CD4-positive, alpha-beta T cell (primary cell): ENCODE data around the gene STK24. TPM values are rescaled to one million over a fixed set of nuclear protein-coding genes. Genes with fewer than 3 reads are reported as not detected.

Source experiments
- ATAC-seq: fragments of 200-7000 bp; cut with Tn5 transposase; one replicate; pipeline ENCODE4 v1.10.0; 2022; ENCODE audit warnings: mild to moderate bottlenecking; ENCODE audit not compliant: poor library complexity
- CTCF ChIA-PET: fragments of 350-600 bp; sonication (Branson Sonifier 250); formaldehyde crosslinking; loops from one replicate; lab custom pipeline; 2021; ENCODE audit warnings: antibody characterized with exemption, inconsistent platforms; lab: Charles Lee
- POLR2A ChIA-PET: fragments of 350-600 bp; sonication (Branson Sonifier 250); formaldehyde crosslinking; loops from one replicate; lab custom pipeline; 2021; ENCODE audit warnings: antibody characterized with exemption, inconsistent platforms; lab: Charles Lee
- DNase-seq, 14 experiments: peaks; one replicate each; pipeline ENCODE4 v3.0.0-alpha.2; 2013 to 2020; ENCODE audit warnings: mixed read lengths in 2 of 14
- H3K27ac ChIP-seq, 2 donors: one replicate each; pipeline versions ENCODE4 v1.5.1 to v1.7.0; 2013; ENCODE audit warnings: low read length in 2 of 2, low read depth in 1 of 2, mild to moderate bottlenecking in 1 of 2
- H3K27me3 ChIP-seq, 2 experiments: 1 replicate in 1 of 2; 2 replicates in 1 of 2; pipeline versions ENCODE4 v1.6.1 to v1.7.0; 2013; ENCODE audit warnings: low read length in 2 of 2, control low read depth in 1 of 2, mild to moderate bottlenecking in 1 of 2, moderate library complexity in 1 of 2; ENCODE audit not compliant: insufficient read depth in 2 of 2, control insufficient read depth in 1 of 2
- H3K36me3 ChIP-seq: one replicate; pipeline ENCODE4 v1.6.1; 2013; ENCODE audit warnings: low read length, control low read depth; ENCODE audit not compliant: insufficient read depth
- H3K4me1 ChIP-seq: one replicate; pipeline ENCODE4 v1.6.1; 2013; ENCODE audit warnings: low read length, control low read depth; ENCODE audit not compliant: insufficient read depth
- H3K4me3 ChIP-seq: one replicate; pipeline ENCODE4 v1.5.1; 2013; ENCODE audit warnings: mild to moderate bottlenecking, low read length, moderate library complexity
- H3K9me3 ChIP-seq, 2 experiments: 1 replicate in 1 of 2; 2 replicates in 1 of 2; pipeline versions ENCODE4 v1.6.1 to v1.7.0; 2013; ENCODE audit warnings: low read length in 2 of 2, mild to moderate bottlenecking in 2 of 2, control low read depth in 1 of 2, moderate library complexity in 1 of 2; ENCODE audit not compliant: control insufficient read depth in 1 of 2, insufficient read depth in 1 of 2
- H3K27ac Mint-ChIP-seq: one replicate; pipeline ENCODE4 v1.8.0; 2020; ENCODE audit warnings: mixed read lengths
- H3K27me3 Mint-ChIP-seq: one replicate; pipeline ENCODE4 v1.8.0; 2021; ENCODE audit warnings: mixed read lengths
- H3K36me3 Mint-ChIP-seq: one replicate; pipeline ENCODE4 v1.8.0; 2021; ENCODE audit warnings: low read depth, mixed read lengths
- H3K4me1 Mint-ChIP-seq: one replicate; pipeline ENCODE4 v1.8.0; 2021; ENCODE audit warnings: low read depth, mixed read lengths
- H3K4me3 Mint-ChIP-seq: one replicate; pipeline ENCODE4 v1.8.0; 2020; ENCODE audit warnings: mild to moderate bottlenecking, mixed read lengths
- H3K9me3 Mint-ChIP-seq: one replicate; pipeline ENCODE4 v1.8.0; 2020; ENCODE audit warnings: mixed read lengths
- intact Hi-C, 2 experiments: fragments of 100-400 bp; cut with DNase I in 1 of 2; cut with micrococcal nuclease in 1 of 2; formaldehyde crosslinking; loops; one replicate each; pipeline versions ENCODE4 v1.15.1 to v1.9.0; 2023 to 2025; cut with DNase I, micrococcal nuclease
- total RNA-seq, 174 experiments: library from RNA in 2 of 174; stranded (reverse) in 2 of 174; gene quantifications; one replicate each; pipeline ENCODE4 v1.2.3 and lab custom pipeline; 2021 to 2026
- TF ChIP-seq, protein P1 (sequence below): fragments of 200-600 bp; IDR thresholded peaks from one replicate; pipeline ENCODE4 v1.8.0; 2022; ENCODE audit warnings: antibody characterized with exemption, mild to moderate bottlenecking

STK24 gene
- total RNA-seq, 2 experiments from 2014 or later = 82.3 to 85.2 TPM

DNA sequence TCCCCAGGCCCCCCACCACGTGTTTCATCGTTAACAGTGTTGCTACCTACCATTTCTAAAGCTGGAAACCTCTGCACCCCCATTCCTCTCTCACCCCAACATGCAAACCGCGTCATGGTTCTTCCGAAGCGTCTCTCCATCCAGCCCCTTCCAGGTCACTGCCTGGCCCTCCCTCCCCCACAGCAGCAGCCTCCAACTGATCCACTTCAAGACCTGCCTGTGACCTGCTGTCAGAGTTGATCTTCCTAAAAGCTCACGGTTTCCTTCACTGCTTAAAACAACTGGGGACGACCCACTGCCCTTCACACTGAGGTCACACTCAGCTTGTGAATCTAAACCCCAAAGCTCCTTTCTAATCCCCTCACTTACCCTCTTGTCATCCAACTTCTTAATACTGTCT, 47.7 kb downstream of the STK24 start:
- TF ChIP-seq, protein P1, sequence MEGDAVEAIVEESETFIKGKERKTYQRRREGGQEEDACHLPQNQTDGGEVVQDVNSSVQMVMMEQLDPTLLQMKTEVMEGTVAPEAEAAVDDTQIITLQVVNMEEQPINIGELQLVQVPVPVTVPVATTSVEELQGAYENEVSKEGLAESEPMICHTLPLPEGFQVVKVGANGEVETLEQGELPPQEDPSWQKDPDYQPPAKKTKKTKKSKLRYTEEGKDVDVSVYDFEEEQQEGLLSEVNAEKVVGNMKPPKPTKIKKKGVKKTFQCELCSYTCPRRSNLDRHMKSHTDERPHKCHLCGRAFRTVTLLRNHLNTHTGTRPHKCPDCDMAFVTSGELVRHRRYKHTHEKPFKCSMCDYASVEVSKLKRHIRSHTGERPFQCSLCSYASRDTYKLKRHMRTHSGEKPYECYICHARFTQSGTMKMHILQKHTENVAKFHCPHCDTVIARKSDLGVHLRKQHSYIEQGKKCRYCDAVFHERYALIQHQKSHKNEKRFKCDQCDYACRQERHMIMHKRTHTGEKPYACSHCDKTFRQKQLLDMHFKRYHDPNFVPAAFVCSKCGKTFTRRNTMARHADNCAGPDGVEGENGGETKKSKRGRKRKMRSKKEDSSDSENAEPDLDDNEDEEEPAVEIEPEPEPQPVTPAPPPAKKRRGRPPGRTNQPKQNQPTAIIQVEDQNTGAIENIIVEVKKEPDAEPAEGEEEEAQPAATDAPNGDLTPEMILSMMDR = no peak
- H3K36me3 Mint-ChIP-seq = peaks cover 5% of the 10 kb centered on the region
- H3K27me3 ChIP-seq = no peaks in the 10 kb centered on the region
- no peak overlapping the region for H3K27ac ChIP-seq
- no peak overlapping the region for H3K4me3 ChIP-seq
- H3K4me1 ChIP-seq = peaks cover 93% of the 10 kb centered on the region
- no peaks in the 10 kb centered on the region for H3K9me3 ChIP-seq
- no peak overlapping the region for H3K4me3 Mint-ChIP-seq
- CTCF ChIA-PET = no interaction called here
- no peaks in the 10 kb centered on the region for H3K9me3 Mint-ChIP-seq
- peaks cover 90% of the 10 kb centered on the region for H3K4me1 Mint-ChIP-seq
- ATAC-seq = no peak
- no peak for DNase-seq
- H3K27ac Mint-ChIP-seq = peak overlapping the region; percentile 45
- H3K36me3 ChIP-seq = peaks cover 6% of the 10 kb centered on the region
- no peaks in the 10 kb centered on the region for H3K27me3 Mint-ChIP-seq
- POLR2A ChIA-PET = no interaction called here
- intact Hi-C loops = no loop called here

DNA sequence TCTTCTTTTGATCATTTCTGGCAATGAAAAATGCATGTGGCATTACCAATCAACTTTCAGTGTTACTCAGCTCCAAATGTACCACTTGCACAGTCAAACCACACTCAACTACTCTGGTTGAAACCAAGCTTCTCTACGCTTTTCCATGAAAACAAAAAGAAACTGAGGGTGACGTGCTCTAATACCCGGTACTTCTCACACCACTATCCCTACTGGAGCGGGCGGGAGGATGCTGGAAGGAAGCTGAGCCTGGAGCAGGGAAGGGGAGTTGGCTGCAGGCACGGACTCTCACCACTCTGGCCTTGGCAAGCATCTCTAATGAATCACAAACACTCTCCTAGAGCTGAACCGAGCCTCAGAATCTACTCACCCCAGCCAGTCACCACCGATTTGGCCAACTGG, 48.2 kb downstream of the STK24 start:
- Histone ChIP-seq H3K4me1 (peaks cover 93% of the 10 kb centered on the region), H3K36me3 (peaks cover 6% of the 10 kb centered on the region), H3K4me3 (no peak overlapping the region), H3K9me3 (no peaks in the 10 kb centered on the region), H3K27ac (no peak overlapping the region), H3K27me3 (no peaks in the 10 kb centered on the region)
- H3K27ac Mint-ChIP-seq = peak overlapping the region; percentile 45
- intact Hi-C loops = no loop called here
- no peak for ATAC-seq
- H3K4me1 Mint-ChIP-seq = peaks cover 90% of the 10 kb centered on the region
- TF ChIP-seq, protein P1 = no peak
- H3K27me3 Mint-ChIP-seq = no peaks in the 10 kb centered on the region
- H3K4me3 Mint-ChIP-seq = no peak overlapping the region
- H3K36me3 Mint-ChIP-seq = peaks cover under 1% of the 10 kb centered on the region
- no peaks in the 10 kb centered on the region for H3K9me3 Mint-ChIP-seq
- POLR2A ChIA-PET = no interaction called here
- no peak for DNase-seq
- CTCF ChIA-PET = no interaction called here

DNA sequence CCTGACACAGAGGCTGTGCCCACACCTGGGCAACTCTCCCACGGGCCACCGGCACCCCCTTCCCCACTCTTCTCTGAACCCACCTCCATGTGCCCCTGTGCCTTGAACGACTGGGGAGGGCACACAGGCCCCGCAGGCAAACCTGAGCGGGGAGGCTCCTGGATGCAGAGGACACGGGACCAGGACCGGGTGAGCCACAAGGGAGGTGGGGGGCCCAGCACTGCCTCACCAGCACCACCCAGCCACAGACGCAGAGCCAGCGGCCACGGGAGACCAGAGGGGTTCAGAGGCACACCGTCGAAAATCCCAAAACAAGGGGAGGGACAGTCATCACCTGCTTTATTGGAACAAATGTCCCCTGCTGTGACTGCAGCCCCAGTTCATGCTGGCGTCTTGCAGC, 49.4 kb downstream of the STK24 start:
- Mint-ChIP-seq H3K4me1 (peaks cover 93% of the 10 kb centered on the region), H3K27me3 (no peaks in the 10 kb centered on the region), H3K4me3 (no peak overlapping the region), H3K27ac (peak overlapping the region; percentile 86), H3K9me3 (no peaks in the 10 kb centered on the region), H3K36me3 (no peaks in the 10 kb centered on the region)
- CTCF ChIA-PET = no interaction called here
- TF ChIP-seq, protein P1 = no peak
- no peak overlapping the region for H3K27ac ChIP-seq
- POLR2A ChIA-PET = interaction anchor here (1.4 kb wide), 1 partner anchor 16 kb away, joined by 3 read pairs; no protein-coding TSS in a partner anchor
- no peaks in the 10 kb centered on the region for H3K9me3 ChIP-seq
- DNase-seq (no peak), ATAC-seq (no peak)
- H3K36me3 ChIP-seq = peaks cover 6% of the 10 kb centered on the region
- no peak overlapping the region for H3K4me3 ChIP-seq
- no peaks in the 10 kb centered on the region for H3K27me3 ChIP-seq
- peaks cover 96% of the 10 kb centered on the region for H3K4me1 ChIP-seq
- intact Hi-C loops = loop anchor here in 1 of 2 experiments (2.0 kb wide), 1 partner anchor 19 kb away; no protein-coding TSS in a partner anchor
